GM21723 (cell line): ENCODE measurements around the gene ZNF319.

Source experiments
- ATAC-seq: cut with Tn5 transposase; IDR thresholded peaks from one replicate; pipeline ENCODE4 v1.9.1; 2021; ENCODE audit warnings: mild to moderate bottlenecking, moderate library complexity; ENCODE audit not compliant: unreplicated experiment

The ZNF319 gene

GRCh38 chr16:57957673-57958392 lies 42.6 kb downstream of the ZNF319 start:
- no peak for ATAC-seq

GRCh38 chr16:57956924-57957672 lies 43.4 kb downstream of the ZNF319 start:
- ATAC-seq, result no peak

- no peak for ATAC-seq
Measured at GRCh38 chr16:57956270-57956808, 44.1 kb downstream of the ZNF319 start.

GRCh38 chr16:57955572-57956188 lies 44.8 kb downstream of the ZNF319 start:
- ATAC-seq, result no peak

GRCh38 chr16:57953857-57954256 lies 46.6 kb downstream of the ZNF319 start:
- no peak for ATAC-seq

GRCh38 chr16:57952909-57953308 lies 47.6 kb downstream of the ZNF319 start:
- ATAC-seq, result no peak

GRCh38 chr16:57951204-57951960 lies 49.1 kb downstream of the ZNF319 start:
- ATAC-seq, result no peak

- no peak for ATAC-seq
Measured at GRCh38 chr16:57950382-57950781, 50.1 kb downstream of the ZNF319 start.

GRCh38 chr16:57949595-57950238 lies 50.8 kb downstream of the ZNF319 start:
- ATAC-seq, result no peak

GRCh38 chr16:57949013-57949412 lies 51.5 kb downstream of the ZNF319 start:
- ATAC-seq, result no peak

GRCh38 chr16:57948027-57948426 lies 52.4 kb downstream of the ZNF319 start:
- no peak for ATAC-seq

- no peak for ATAC-seq
Measured at GRCh38 chr16:57947261-57947660, 53.2 kb downstream of the ZNF319 start.

GRCh38 chr16:57946181-57946801 lies 54.2 kb downstream of the ZNF319 start:
- no peak for ATAC-seq

- no peak for ATAC-seq
Measured at GRCh38 chr16:57945740-57946138, 54.7 kb downstream of the ZNF319 start.

- ATAC-seq, result no peak
Measured at GRCh38 chr16:57944970-57945739, 55.3 kb downstream of the ZNF319 start.
